K562 (cell line): ENCODE data around the gene PGAM2. TPM values are rescaled to one million over a fixed set of nuclear protein-coding genes. Genes with fewer than 3 reads are reported as not detected.

ENCODE experiments used
- ATAC-seq: fragments of 200-7000 bp; cut with Tn5 transposase; 3 replicates; pipeline ENCODE4 v1.9.1; 2020; ENCODE audit warnings: moderate library complexity
- BruUV-seq: library from RNA; stranded (reverse); fragments of 400-500 nt; replicated peaks from 2 replicates; lab custom pipeline; 2021; lab: Mats Ljungman, UMichigan
- CTCF ChIA-PET: fragments of 300-600 bp; formaldehyde crosslinking; extraction: SDS; loops from one replicate; lab custom pipeline; 2021; ENCODE audit warnings: low intra/inter-chr PET ratio; lab: Yijun Ruan, JAX
- POLR2A ChIA-PET: fragments of 300-600, 350-650 bp; sonication (Branson Sonifier 250); formaldehyde crosslinking; extraction: SDS; loops from one replicate; lab custom pipeline; 2021; ENCODE audit warnings: antibody characterized with exemption, inconsistent platforms; lab: Yijun Ruan, JAX
- DNase-seq, 4 experiments: peaks; one replicate each; pipeline versions ENCODE4 v3.0.0 to v3.0.0-alpha.2; 2011 to 2018; ENCODE audit warnings: low spot score in 3 of 4, mixed read lengths in 3 of 4; ENCODE audit errors: extremely low read depth in 1 of 4
- FAIRE-seq: peaks from 2 replicates; lab custom pipeline; 2011; peaks lifted over from hg19 to GRCh38; lab: Jason Lieb, UNC
- H2AFZ ChIP-seq: 2 replicates; pipeline ENCODE4 v1.6.0; 2011; ENCODE audit warnings: low read depth, low read length, control low read depth, inconsistent platforms
- H3K27ac ChIP-seq: fragments of 200-600 bp; 3 replicates; pipeline ENCODE4 v1.8.0; 2011; ENCODE audit warnings: low read depth, mild to moderate bottlenecking, control low read depth, inconsistent platforms, low read length, moderate library complexity, mixed read lengths; ENCODE audit errors: extremely low read depth
- H3K27me3 ChIP-seq, 2 experiments: fragments of 300-600 bp in 1 of 2; 2 replicates in 1 of 2; 3 replicates in 1 of 2; pipeline versions ENCODE4 v1.6.0 to v1.8.0; 2011; ENCODE audit warnings: inconsistent platforms in 2 of 2, low read length in 2 of 2, mild to moderate bottlenecking in 1 of 2, mixed read lengths in 1 of 2, moderate library complexity in 1 of 2; ENCODE audit not compliant: control insufficient read depth in 2 of 2, insufficient read depth in 2 of 2
- H3K36me3 ChIP-seq: fragments of 300-600 bp; 3 replicates; pipeline ENCODE4 v1.8.0; 2011; ENCODE audit warnings: mild to moderate bottlenecking, low read length, inconsistent platforms; ENCODE audit not compliant: control insufficient read depth, insufficient read depth
- H3K4me1 ChIP-seq, 2 experiments: fragments of 200-600 bp in 1 of 2; replicated peaks in 1 of 2; 2 replicates in 1 of 2; 3 replicates in 1 of 2; pipeline versions ENCODE4 v1.5.1 to v1.8.0; 2011; ENCODE audit warnings: inconsistent platforms in 2 of 2, low read length in 2 of 2, mild to moderate bottlenecking in 1 of 2, mixed read lengths in 1 of 2, moderate library complexity in 1 of 2; ENCODE audit not compliant: control insufficient read depth in 2 of 2, insufficient read depth in 2 of 2
- H3K4me2 ChIP-seq: 2 replicates; pipeline ENCODE4 v1.6.1; 2011; ENCODE audit warnings: low read length, control low read depth, inconsistent platforms, mixed read lengths; ENCODE audit not compliant: insufficient read depth
- H3K4me3 ChIP-seq: fragments of 200-600 bp; sonication (generic), shearing (Covaris generic); 2 replicates; pipeline ENCODE4 v1.5.1; 2016; ENCODE audit warnings: control low read depth, inconsistent platforms
- H3K79me2 ChIP-seq: fragments of 200-600 bp; 3 replicates; pipeline ENCODE4 v1.8.0; 2011; ENCODE audit warnings: low read length, inconsistent platforms; ENCODE audit not compliant: control insufficient read depth, insufficient read depth
- H3K9ac ChIP-seq, 2 experiments: 2 replicates each; pipeline versions ENCODE4 v1.6.0 to v1.6.1; 2011; ENCODE audit warnings: low read depth in 2 of 2, low read length in 2 of 2, control low read depth in 1 of 2, inconsistent platforms in 1 of 2, mild to moderate bottlenecking in 1 of 2, mixed read lengths in 1 of 2; ENCODE audit not compliant: insufficient read depth in 1 of 2
- H3K9me1 ChIP-seq: one replicate; pipeline ENCODE4 v1.6.0; 2011; ENCODE audit warnings: inconsistent platforms, mild to moderate bottlenecking, low read length, moderate library complexity; ENCODE audit not compliant: control insufficient read depth, insufficient read depth
- H3K9me3 ChIP-seq: replicated peaks from 2 replicates; pipeline ENCODE4 v1.5.1; 2011; ENCODE audit warnings: low read depth, low read length, inconsistent platforms; ENCODE audit not compliant: control insufficient read depth, insufficient read depth
- H4K20me1 ChIP-seq: replicated peaks from 2 replicates; pipeline ENCODE4 v1.6.1; 2011; ENCODE audit warnings: low read length, inconsistent platforms, mixed read lengths; ENCODE audit not compliant: control insufficient read depth, insufficient read depth
- JUNB ChIP-seq: fragments of 450-650 bp; formaldehyde crosslinking; conservative IDR thresholded peaks from 2 replicates; pipeline ENCODE4 v1.4.0; 2020; ENCODE audit warnings: mild to moderate bottlenecking
- ZBTB11 ChIP-seq, 3 experiments: fragments of 200-800 bp in 1 of 3; fragments of 250-450 bp in 1 of 3; fragments of 450-650 bp in 1 of 3; sonication (Bioruptor Pico) in 1 of 3; sonication (Bioruptor generic) in 1 of 3; formaldehyde crosslinking in 1 of 3; IDR thresholded peaks; 2 replicates each; pipeline versions ENCODE4 v1.6.1 to v1.8.0; 2016 to 2022; ENCODE audit warnings: mild to moderate bottlenecking in 2 of 3, missing genetic modification characterization in 2 of 3, missing compliant biosample characterization in 1 of 3, moderate library complexity in 1 of 3
- ZFPM2 ChIP-seq: fragments of 250-450 bp; sonication (Bioruptor Pico); IDR thresholded peaks from 2 replicates; pipeline ENCODE4 v1.5.1; 2022; ENCODE audit warnings: mild to moderate bottlenecking
- ZNF609 ChIP-seq: sonication (generic); formaldehyde crosslinking; IDR thresholded peaks from 2 replicates; pipeline ENCODE4 v1.8.1; 2023; ENCODE audit warnings: missing genetic modification reagents, mild to moderate bottlenecking, borderline replicate concordance
- ZSCAN29 ChIP-seq: fragments of 450-650 bp; IDR thresholded peaks from 2 replicates; pipeline ENCODE4 v1.6.1; 2017
- WGBS: fragments of 100-300 bp; shearing (Covaris generic); methylation state at CpG from one replicate; pipeline ENCODE4 v1.1.6; 2016; ENCODE audit warnings: low coverage, mixed read lengths; ENCODE audit not compliant: insufficient coverage; ENCODE audit errors: missing lambda C conversion rate; 5-methylcytosine and 5-hydroxymethylcytosine counted together
- in situ Hi-C: fragments of 300-500 bp; cut with MboI; formaldehyde crosslinking; loops from 4 replicates; pipeline ENCODE4 v1.15.0; 2018; ENCODE audit warnings: inconsistent platforms, mixed read lengths
- intact Hi-C: fragments of 100-400 bp; cut with micrococcal nuclease; formaldehyde crosslinking; loops from 2 replicates; pipeline ENCODE4 v1.14.2; 2022
- polyA plus RNA-seq, 8 experiments: library from polyadenylated mRNA; depleted of rRNA in 4 of 8; stranded (reverse) in 5 of 8; unstranded in 3 of 8; fragments of >200 nt; fragmentation: Nextera tagmentation in 2 of 8; fragmentation: Illumina TruSeq in 1 of 8; extraction: Ambion mirVana in 2 of 8; extraction: Trizol in 1 of 8; gene quantifications; 2 replicates each; pipeline versions ENCODE4 v1.2.1 to v1.2.3, GENCODE V29; 2011 to 2014; ENCODE audit warnings: inconsistent platforms in 1 of 8, missing spikeins in 1 of 8
- total RNA-seq, 7 experiments: library from RNA; depleted of rRNA in 6 of 7; stranded (reverse); fragments of >200 nt in 6 of 7; fragmentation: Illumina TruSeq in 2 of 7; extraction: Trizol in 2 of 7; gene quantifications; 2 replicates each; pipeline versions ENCODE4 v1.2.1 to v1.2.3, GENCODE V29; 2011 to 2021; ENCODE audit warnings: low replicate concordance in 1 of 7
- TF ChIP-seq, protein P1 (sequence below): sonication (generic); formaldehyde crosslinking; IDR thresholded peaks from 2 replicates; pipeline ENCODE4 v1.8.1; 2023; ENCODE audit warnings: mild to moderate bottlenecking, missing genetic modification reagents

PGAM2 gene
- total and polyA plus RNA-seq, 9 of the 15 experiments (the other 6 are each of a cell fraction or from before 2014, with no cell fraction given), result not detected

GRCh38 chr7:44101303-44101965 lies 36.1 kb upstream of the PGAM2 start:
- Histone ChIP-seq H4K20me1 (0 out of 2 replicates have a peak, but pooled peaks cover 4% of the 10 kb centered on the region), H3K79me2 (no peaks in the 10 kb centered on the region), H3K4me1 (peaks cover 0 to 32% of the 10 kb centered on the region in 2 experiments; a peak in 4 of 5 replicates), H3K4me2 (no peak overlapping the region), H2AFZ (no peak overlapping the region), H3K4me3 (no peak overlapping the region), H3K9me3 (no peaks in the 10 kb centered on the region), H3K27ac (no peak overlapping the region), H3K36me3 (no peaks in the 10 kb centered on the region), H3K9me1 (no peaks in the 10 kb centered on the region), H3K27me3 (peaks cover 17 to 30% of the 10 kb centered on the region in 2 experiments; a peak in 4 of 5 replicates), H3K9ac (peak overlapping the region in 1 of 2 experiments; percentile 35; a peak in 1 of 4 replicates)
- DNase-seq (no peak), FAIRE-seq (no peak), ATAC-seq (no peak)
- ChIA-PET CTCF (no interaction called here), POLR2A (interaction anchor here (0.6 to 1.2 kb wide), 4 partner anchors 10 to 38 kb away, joined by 3 to 4 read pairs (median 3); no protein-coding TSS in a partner anchor)
- BruUV-seq, result no TSS peak
- TF ChIP-seq ZNF609 (CRISPR knock-in tag) (no peak), ZFPM2 (no peak), JUNB (CRISPR knock-in tag) (no peak), ZBTB11 (CRISPR knock-in tag; IDR thresholded peaks at IDR 0.05) (no peak), ZSCAN29 (no peak)
- TF ChIP-seq, protein P1, sequence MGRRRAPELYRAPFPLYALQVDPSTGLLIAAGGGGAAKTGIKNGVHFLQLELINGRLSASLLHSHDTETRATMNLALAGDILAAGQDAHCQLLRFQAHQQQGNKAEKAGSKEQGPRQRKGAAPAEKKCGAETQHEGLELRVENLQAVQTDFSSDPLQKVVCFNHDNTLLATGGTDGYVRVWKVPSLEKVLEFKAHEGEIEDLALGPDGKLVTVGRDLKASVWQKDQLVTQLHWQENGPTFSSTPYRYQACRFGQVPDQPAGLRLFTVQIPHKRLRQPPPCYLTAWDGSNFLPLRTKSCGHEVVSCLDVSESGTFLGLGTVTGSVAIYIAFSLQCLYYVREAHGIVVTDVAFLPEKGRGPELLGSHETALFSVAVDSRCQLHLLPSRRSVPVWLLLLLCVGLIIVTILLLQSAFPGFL (CRISPR knock-in tag), result no peak
- in situ Hi-C loops (no loop called here), intact Hi-C loops (no loop called here)
- WGBS, result 44% methylated on average over 2 of the region's 3 CpGs
